Neuronal stem cell (in vitro differentiated cells): Measurements from ENCODE around the gene SYDE1.
A peak's percentile ranks its signal among the peaks of the same experiment; 100 is the strongest.

ENCODE experiments used
- DNase-seq: peaks from one replicate; pipeline ENCODE4 v3.0.0-alpha.2; 2013; ENCODE audit warnings: low spot score
- H2AFZ ChIP-seq: one replicate; pipeline ENCODE4 v1.6.1; 2013; ENCODE audit warnings: mild to moderate bottlenecking, low read length, inconsistent platforms
- H2AK5ac ChIP-seq: 2 replicates; pipeline ENCODE4 v1.6.1; 2013; ENCODE audit warnings: low read depth, mild to moderate bottlenecking, inconsistent platforms, low read length, moderate library complexity, mixed read lengths
- H2BK120ac ChIP-seq: 2 replicates; pipeline ENCODE4 v1.6.1; 2013; ENCODE audit warnings: low read depth, mild to moderate bottlenecking, inconsistent platforms, low read length, moderate library complexity, mixed read lengths
- H2BK12ac ChIP-seq: one replicate; pipeline ENCODE4 v1.6.1; 2013; ENCODE audit warnings: low read length, inconsistent platforms
- H2BK15ac ChIP-seq: 2 replicates; pipeline ENCODE4 v1.6.1; 2013; ENCODE audit warnings: mild to moderate bottlenecking, low read length, inconsistent platforms, mixed read lengths
- H2BK5ac ChIP-seq: one replicate; pipeline ENCODE4 v1.6.1; 2013; ENCODE audit warnings: inconsistent platforms, mild to moderate bottlenecking, low read length, moderate library complexity
- H3K14ac ChIP-seq: one replicate; pipeline ENCODE4 v1.6.1; 2013; ENCODE audit warnings: low read length, inconsistent platforms
- H3K18ac ChIP-seq: 2 replicates; pipeline ENCODE4 v1.6.1; 2013; ENCODE audit warnings: low read length, inconsistent platforms
- H3K23ac ChIP-seq: 2 replicates; pipeline ENCODE4 v1.6.1; 2013; ENCODE audit warnings: low read depth, mild to moderate bottlenecking, mixed read lengths, low read length, inconsistent platforms; ENCODE audit not compliant: poor library complexity
- H3K27ac ChIP-seq: replicated peaks from 3 replicates; pipeline ENCODE4 v1.5.1; 2013; ENCODE audit warnings: low read length, inconsistent platforms
- H3K27me3 ChIP-seq, 3 experiments: 2 replicates each; pipeline ENCODE4 v1.6.1; 2013; ENCODE audit warnings: low read length in 3 of 3, mild to moderate bottlenecking in 2 of 3, inconsistent platforms in 1 of 3, low read depth in 1 of 3, mixed read lengths in 1 of 3, moderate library complexity in 1 of 3; ENCODE audit not compliant: control insufficient read depth in 3 of 3, insufficient read depth in 3 of 3
- H3K36me3 ChIP-seq, 2 donors: replicated peaks in 1 of 2; 2 replicates each; pipeline ENCODE4 v1.6.1; 2013; ENCODE audit warnings: low read length in 2 of 2; ENCODE audit not compliant: control insufficient read depth in 2 of 2, insufficient read depth in 2 of 2
- H3K4ac ChIP-seq: 2 replicates; pipeline ENCODE4 v1.6.1; 2013; ENCODE audit warnings: inconsistent platforms, mild to moderate bottlenecking, low read length, moderate library complexity
- H3K4me1 ChIP-seq, 2 donors: 1 replicate in 1 of 2; 2 replicates in 1 of 2; pipeline ENCODE4 v1.6.1; 2013; ENCODE audit warnings: low read length in 2 of 2, low read depth in 1 of 2; ENCODE audit not compliant: control insufficient read depth in 2 of 2, insufficient read depth in 1 of 2
- H3K4me2 ChIP-seq: one replicate; pipeline ENCODE4 v1.6.1; 2013; ENCODE audit warnings: mild to moderate bottlenecking, low read length, inconsistent platforms; ENCODE audit not compliant: insufficient read depth, poor library complexity, severe bottlenecking
- H3K4me3 ChIP-seq, 2 donors: 2 replicates each; pipeline ENCODE4 v1.5.1; 2013; ENCODE audit warnings: low read length in 2 of 2, mild to moderate bottlenecking in 2 of 2, inconsistent platforms in 1 of 2, moderate library complexity in 1 of 2
- H3K79me1 ChIP-seq: one replicate; pipeline ENCODE4 v1.6.1; 2013; ENCODE audit warnings: low read depth, mild to moderate bottlenecking, inconsistent platforms, low read length, moderate library complexity
- H3K9ac ChIP-seq: one replicate; pipeline ENCODE4 v1.6.1; 2013; ENCODE audit warnings: mild to moderate bottlenecking, low read depth, low read length, inconsistent platforms; ENCODE audit not compliant: poor library complexity
- H3K9me3 ChIP-seq, 2 donors: replicated peaks in 1 of 2; 2 replicates each; pipeline versions ENCODE3 to v1.6.1; 2013; ENCODE audit warnings: low read length in 2 of 2, mild to moderate bottlenecking in 2 of 2, inconsistent platforms in 1 of 2, low read depth in 1 of 2, mixed read lengths in 1 of 2, moderate library complexity in 1 of 2; ENCODE audit not compliant: control insufficient read depth in 2 of 2, insufficient read depth in 1 of 2
- H4K8ac ChIP-seq: one replicate; pipeline ENCODE4 v1.6.1; 2013; ENCODE audit warnings: low read depth, mild to moderate bottlenecking, inconsistent platforms, low read length, moderate library complexity
- H4K91ac ChIP-seq: one replicate; pipeline ENCODE4 v1.6.1; 2013; ENCODE audit warnings: low read length, low read depth, mild to moderate bottlenecking, inconsistent platforms; ENCODE audit not compliant: poor library complexity
- WGBS, 2 donors: extraction: QIAGEN DNeasy Blood & Tissue Kit; methylation state at CpG; one replicate each; pipeline ENCODE4 v1.1.7; 2013; ENCODE audit warnings: missing lambda C conversion rate in 2 of 2, mixed read lengths in 1 of 2; ENCODE audit not compliant: insufficient read length in 2 of 2, insufficient replicate concordance in 1 of 2; ENCODE audit errors: extremely low coverage in 2 of 2; 5-methylcytosine and 5-hydroxymethylcytosine counted together

Gene SYDE1

GRCh38 chr19:15142313-15142712, 35.1 kb downstream of the SYDE1 start:
- Histone ChIP-seq H3K4me1 (no peaks in the 10 kb centered on the region), H4K8ac (no peak overlapping the region), H3K23ac (no peak overlapping the region), H2BK120ac (no peak overlapping the region), H3K18ac (no peak overlapping the region), H3K4me2 (no peak overlapping the region), H3K9ac (no peak overlapping the region), H3K14ac (no peak overlapping the region), H2AFZ (no peak overlapping the region), H3K4me3 (no peak overlapping the region), H3K9me3 (peaks cover 8 to 16% of the 10 kb centered on the region in 2 donors), H3K4ac (no peak overlapping the region), H2BK5ac (no peak overlapping the region), H2BK15ac (no peak overlapping the region), H2BK12ac (no peak overlapping the region), H3K36me3 (no peaks in the 10 kb centered on the region), H3K79me1 (no peaks in the 10 kb centered on the region), H2AK5ac (no peak overlapping the region), H4K91ac (no peak overlapping the region), H3K27me3 (peaks cover 0 to 3% (median 3%) of the 10 kb centered on the region in 3 experiments), H3K27ac (no peak overlapping the region)
- WGBS, 2 donors = no CpG with 5 or more reads among the region's 5 CpGs
- DNase-seq = no peak

DNA sequence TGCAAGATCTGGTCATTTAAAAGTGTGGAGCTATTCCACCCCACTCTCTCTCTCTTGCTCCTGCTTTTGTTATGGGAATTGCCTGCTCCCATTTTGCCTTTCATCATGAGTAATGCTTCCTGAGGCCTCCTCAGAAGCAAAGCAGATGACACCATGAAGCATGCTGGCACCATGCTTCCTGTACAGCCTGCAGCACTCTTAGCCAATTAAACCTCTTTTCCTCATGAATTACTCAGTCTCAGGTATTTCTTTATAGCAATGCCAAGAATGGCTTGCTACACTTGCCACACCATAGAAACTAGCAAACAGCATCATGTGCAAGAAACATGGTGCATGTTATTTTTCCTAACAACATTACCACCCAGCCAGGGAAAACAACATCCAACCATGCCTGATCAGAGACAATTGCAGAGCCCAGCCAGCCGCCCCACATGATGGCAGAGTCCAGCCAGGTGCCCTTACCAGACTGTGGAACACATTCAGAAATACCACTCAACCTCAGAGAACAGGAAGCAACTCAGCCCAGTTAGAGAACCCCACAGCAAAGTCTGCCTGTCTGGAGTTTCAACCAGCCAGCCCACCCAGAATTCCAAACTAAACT, 36.9 kb downstream of the SYDE1 start:
- H2AK5ac ChIP-seq = no peak overlapping the region
- no peak overlapping the region for H2AFZ ChIP-seq
- H3K27me3 ChIP-seq = peaks cover 0 to 11% (median 3%) of the 10 kb centered on the region in 3 experiments
- H3K4ac ChIP-seq = no peak overlapping the region
- peaks cover 8% of the 10 kb centered on the region in 2 donors for H3K9me3 ChIP-seq
- WGBS, 2 donors = no CpG with 5 or more reads among the region's 1 CpG
- H3K23ac ChIP-seq = no peak overlapping the region
- no peak overlapping the region for H3K4me2 ChIP-seq
- H3K14ac ChIP-seq = no peak overlapping the region
- H3K18ac ChIP-seq = no peak overlapping the region
- H2BK120ac ChIP-seq = no peak overlapping the region
- H2BK12ac ChIP-seq = no peak overlapping the region
- no peak overlapping the region for H3K9ac ChIP-seq
- H3K79me1 ChIP-seq = no peaks in the 10 kb centered on the region
- H4K8ac ChIP-seq = no peak overlapping the region
- no peak overlapping the region for H3K27ac ChIP-seq
- H2BK15ac ChIP-seq = no peak overlapping the region
- DNase-seq = no peak
- H2BK5ac ChIP-seq = no peak overlapping the region
- no peaks in the 10 kb centered on the region for H3K36me3 ChIP-seq
- peak overlapping the region; percentile 94 for H4K91ac ChIP-seq
- H3K4me1 ChIP-seq = no peaks in the 10 kb centered on the region
- H3K4me3 ChIP-seq = no peak overlapping the region

- H3K4ac ChIP-seq = no peak overlapping the region
- no peak overlapping the region for H3K27ac ChIP-seq
- H3K23ac ChIP-seq = no peak overlapping the region
- WGBS, 2 donors = no CpG with 5 or more reads among the region's 1 CpG
- H2BK5ac ChIP-seq = no peak overlapping the region
- no peak overlapping the region for H2AFZ ChIP-seq
- no peak overlapping the region for H3K4me3 ChIP-seq
- DNase-seq = no peak
- no peak overlapping the region for H3K14ac ChIP-seq
- H3K4me2 ChIP-seq = no peak overlapping the region
- H2BK120ac ChIP-seq = no peak overlapping the region
- no peak overlapping the region for H3K9ac ChIP-seq
- no peak overlapping the region for H2BK15ac ChIP-seq
- H3K4me1 ChIP-seq = peaks cover 0 to 1% of the 10 kb centered on the region in 2 donors
- H3K9me3 ChIP-seq = peaks cover 0 to 3% of the 10 kb centered on the region in 2 donors
- H2BK12ac ChIP-seq = no peak overlapping the region
- H3K79me1 ChIP-seq = no peaks in the 10 kb centered on the region
- no peak overlapping the region for H2AK5ac ChIP-seq
- H3K18ac ChIP-seq = no peak overlapping the region
- H4K8ac ChIP-seq = no peak overlapping the region
- H3K36me3 ChIP-seq = no peaks in the 10 kb centered on the region
- H4K91ac ChIP-seq = no peak overlapping the region
- H3K27me3 ChIP-seq = peaks cover 0 to 9% (median 0%) of the 10 kb centered on the region in 3 experiments
Observed at GRCh38 chr19:15147090-15147489, 39.9 kb downstream of the SYDE1 start.

DNA sequence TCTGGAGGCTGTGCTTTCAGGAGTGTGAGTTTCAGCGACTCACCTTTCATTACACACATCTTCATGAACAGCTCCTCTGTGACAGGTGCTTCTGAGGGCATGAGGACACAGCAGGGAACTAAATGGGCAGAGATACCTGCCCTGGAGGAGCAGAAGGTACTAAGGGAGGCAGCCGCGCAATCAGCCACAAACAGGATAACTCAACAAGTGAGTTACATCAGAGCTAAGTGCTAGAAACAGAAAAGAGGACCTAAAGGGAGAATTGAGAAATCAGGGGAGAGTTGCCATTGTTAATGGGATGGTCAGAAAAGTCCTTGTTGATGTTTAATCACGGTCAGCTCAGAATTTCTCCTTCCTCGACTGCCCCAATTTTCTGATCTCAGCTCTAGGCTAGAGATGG, 42.5 kb downstream of the SYDE1 start:
- H3K4me3 ChIP-seq = no peak overlapping the region
- no peak overlapping the region for H2AFZ ChIP-seq
- H3K36me3 ChIP-seq = no peaks in the 10 kb centered on the region
- H3K79me1 ChIP-seq = no peaks in the 10 kb centered on the region
- no peak overlapping the region for H4K8ac ChIP-seq
- H2BK15ac ChIP-seq = peak overlapping the region; percentile 63
- H3K4me1 ChIP-seq = peaks cover 0 to 1% of the 10 kb centered on the region in 2 donors
- H2AK5ac ChIP-seq = no peak overlapping the region
- no peak overlapping the region for H3K14ac ChIP-seq
- H3K23ac ChIP-seq = peak overlapping the region; percentile 31
- H4K91ac ChIP-seq = no peak overlapping the region
- H3K9me3 ChIP-seq = peaks cover 0 to 4% of the 10 kb centered on the region in 2 donors
- no peak for DNase-seq
- H3K27ac ChIP-seq = no peak overlapping the region
- H3K18ac ChIP-seq = no peak overlapping the region
- no peak overlapping the region for H2BK12ac ChIP-seq
- no peak overlapping the region for H2BK5ac ChIP-seq
- H2BK120ac ChIP-seq = no peak overlapping the region
- no CpG with 5 or more reads among the region's 5 CpGs for WGBS, 2 donors
- no peak overlapping the region for H3K4ac ChIP-seq
- peaks cover 0 to 9% (median 0%) of the 10 kb centered on the region in 3 experiments for H3K27me3 ChIP-seq
- no peak overlapping the region for H3K9ac ChIP-seq
- no peak overlapping the region for H3K4me2 ChIP-seq
